Mucosa of descending colon (tissue), 3 donors: ENCODE measurements around the gene UBE2J2. TPM values are rescaled to one million over a fixed set of nuclear protein-coding genes. Genes with fewer than 3 reads are reported as not detected.
A peak's percentile ranks its signal among the peaks of the same experiment; 100 is the strongest.

Experiments
- ATAC-seq: fragments of 200-7000 bp; cut with Tn5 transposase; one replicate; pipeline ENCODE4 v1.9.1; 2020; ENCODE audit warnings: mild to moderate bottlenecking, moderate library complexity
- DNase-seq, 3 donors: peaks; one replicate each; pipeline ENCODE4 v3.0.0-alpha.2; 2020
- H3K36me3 ChIP-seq: fragments of 200-600 bp; one replicate; pipeline ENCODE4 v1.8.0; 2021; ENCODE audit warnings: low read depth, mild to moderate bottlenecking
- H3K4me1 ChIP-seq: fragments of 200-600 bp; one replicate; pipeline ENCODE4 v1.8.0; 2021; ENCODE audit warnings: low read depth, mild to moderate bottlenecking
- H3K4me3 ChIP-seq: fragments of 200-600 bp; one replicate; pipeline ENCODE4 v1.8.0; 2021; ENCODE audit warnings: mild to moderate bottlenecking
- H3K9me3 ChIP-seq: fragments of 200-600 bp; one replicate; pipeline ENCODE4 v1.8.0; 2021; ENCODE audit warnings: mild to moderate bottlenecking
- CTCF ChIP-seq: fragments of 200-600 bp; IDR thresholded peaks from one replicate; pipeline ENCODE4 v1.8.0; 2022; ENCODE audit warnings: antibody characterized with exemption, mild to moderate bottlenecking
- intact Hi-C, 2 donors: fragments of 100-400 bp; cut with DNase I in 1 of 2; cut with micrococcal nuclease in 1 of 2; formaldehyde crosslinking; loops; one replicate each; pipeline versions ENCODE4 v1.11.0 to v1.11.1; 2022; cut with DNase I, micrococcal nuclease
- total RNA-seq, 3 donors: library from RNA; stranded (reverse); fragmentation: NEBNext Ultra II Directional in 2 of 3; extraction: Animal tissue kit (Norgen Biotek cat#: 25700) in 2 of 3; gene quantifications; one replicate each; pipeline versions ENCODE4 v1.2.1 to v1.2.4, GENCODE V29; 2021 to 2023
- donor health status: DM: no; HTN: no; CAD: no; lungs with moderate emphysema.
- donor health status: DM: no; HTN: no; CAD: no.
- donor health status: DM: no; HTN: yes; CAD: no.

Gene UBE2J2
- total RNA-seq, 3 donors from 2014 or later: 49.8 to 65.8 (median 61.1) TPM

- intact Hi-C loops: no loop called here
- peaks cover 27% of the 10 kb centered on the region for H3K4me1 ChIP-seq
- peak; percentile 74 for ATAC-seq
- TF ChIP-seq CTCF: no peak
- peak overlapping the region; percentile 98 for H3K4me3 ChIP-seq
- H3K36me3 ChIP-seq: peaks cover 7% of the 10 kb centered on the region
- no peaks in the 10 kb centered on the region for H3K9me3 ChIP-seq
- peak in 2 of 3 donors; percentile 56 to 79 for DNase-seq
These were observed 42.8 kb downstream of the UBE2J2 start for GRCh38 chr1:1230656-1231399.

GRCh38 chr1:1229770-1230169 is 43.9 kb downstream of the UBE2J2 start:
- DNase-seq (no peak), ATAC-seq (no peak)
- no peaks in the 10 kb centered on the region for H3K9me3 ChIP-seq
- peaks cover 27% of the 10 kb centered on the region for H3K4me1 ChIP-seq
- intact Hi-C loops: no loop called here
- H3K4me3 ChIP-seq: no peak overlapping the region
- H3K36me3 ChIP-seq: peaks cover 7% of the 10 kb centered on the region
- no peak for TF ChIP-seq CTCF

- H3K9me3 ChIP-seq: no peaks in the 10 kb centered on the region
- TF ChIP-seq CTCF: no peak
- no peak for DNase-seq
- H3K4me3 ChIP-seq: no peak overlapping the region
- intact Hi-C loops: no loop called here
- peaks cover 7% of the 10 kb centered on the region for H3K36me3 ChIP-seq
- ATAC-seq: no peak
- H3K4me1 ChIP-seq: peaks cover 27% of the 10 kb centered on the region
These were observed 44.9 kb downstream of the UBE2J2 start for GRCh38 chr1:1228596-1229321.

- intact Hi-C loops: no loop called here
- no peak overlapping the region for H3K4me3 ChIP-seq
- peaks cover 12% of the 10 kb centered on the region for H3K36me3 ChIP-seq
- TF ChIP-seq CTCF: no peak
- peaks cover 24% of the 10 kb centered on the region for H3K4me1 ChIP-seq
- DNase-seq (no peak), ATAC-seq (no peak)
- no peaks in the 10 kb centered on the region for H3K9me3 ChIP-seq
These were observed 45.5 kb downstream of the UBE2J2 start for GRCh38 chr1:1228187-1228586.

GRCh38 chr1:1227386-1227785 is 46.3 kb downstream of the UBE2J2 start:
- DNase-seq (no peak), ATAC-seq (no peak)
- intact Hi-C loops: no loop called here
- Histone ChIP-seq H3K9me3 (no peaks in the 10 kb centered on the region), H3K4me1 (peaks cover 24% of the 10 kb centered on the region), H3K36me3 (peaks cover 13% of the 10 kb centered on the region), H3K4me3 (no peak overlapping the region)
- TF ChIP-seq CTCF: no peak
